Sigmoid colon (tissue), 7 donors: ENCODE measurements around the gene WNT9A. TPM values are rescaled to one million over a fixed set of nuclear protein-coding genes. Genes with fewer than 3 reads are reported as not detected.

Source experiments
- DNase-seq: peaks from one replicate; pipeline ENCODE4 v3.0.0-alpha.2; 2019
- H3K27ac ChIP-seq, 4 donors: fragments of 200-600 bp; sonication (generic); one replicate each; pipeline ENCODE4 v1.5.1; 2016 to 2019; ENCODE audit warnings: mild to moderate bottlenecking in 1 of 4
- H3K27me3 ChIP-seq, 3 donors: fragments of 200-600 bp; sonication (generic); one replicate each; pipeline ENCODE4 v1.5.1; 2019; ENCODE audit warnings: mild to moderate bottlenecking in 1 of 3
- H3K36me3 ChIP-seq, 4 donors: fragments of 200-600 bp; sonication (generic); one replicate each; pipeline ENCODE4 v1.5.1; 2016 to 2019
- H3K4me1 ChIP-seq, 4 donors: fragments of 200-600 bp; sonication (generic); one replicate each; pipeline ENCODE4 v1.5.1; 2017 to 2019
- H3K4me3 ChIP-seq, 4 donors: fragments of 200-600 bp; sonication (generic); one replicate each; pipeline ENCODE4 v1.5.1; 2017 to 2019; ENCODE audit warnings: mild to moderate bottlenecking in 2 of 4, moderate library complexity in 1 of 4
- H3K9me3 ChIP-seq, 4 donors: fragments of 200-600 bp in 3 of 4; sonication (generic) in 3 of 4; one replicate each; pipeline versions ENCODE4 v1.5.1 to v1.6.1; 2013 to 2019
- CTCF ChIP-seq, 4 experiments: fragments of 450-650 bp in 3 of 4; fragments of 200-600 bp in 1 of 4; IDR thresholded peaks; one replicate each; pipeline ENCODE4 v1.5.1; 2016 to 2019; ENCODE audit warnings: antibody characterized with exemption in 4 of 4, mild to moderate bottlenecking in 3 of 4, moderate library complexity in 2 of 4
- EP300 ChIP-seq, 4 donors: sonication (generic); formaldehyde crosslinking; IDR thresholded peaks; one replicate each; pipeline ENCODE4 v1.6.1; 2017; ENCODE audit warnings: antibody characterized with exemption in 4 of 4
- POLR2A ChIP-seq, 2 donors: fragments of 450-650 bp; IDR thresholded peaks; one replicate each; pipeline ENCODE4 v1.6.1; 2016; ENCODE audit warnings: antibody characterized with exemption in 2 of 2, mild to moderate bottlenecking in 2 of 2, moderate library complexity in 2 of 2
- POLR2AphosphoS5 ChIP-seq, 4 donors: sonication (generic); formaldehyde crosslinking; IDR thresholded peaks; one replicate each; pipeline ENCODE4 v1.6.1; 2017; ENCODE audit warnings: antibody characterized with exemption in 4 of 4
- WGBS, 2 donors: extraction: QIAGEN DNeasy Blood & Tissue Kit; methylation state at CpG; one replicate each; pipeline ENCODE4 v1.1.7; 2013; 5-methylcytosine and 5-hydroxymethylcytosine counted together
- intact Hi-C: fragments of 100-400 bp; cut with DNase I; formaldehyde crosslinking; loops from one replicate; pipeline ENCODE4 v1.15.1; 2023
- polyA plus RNA-seq, 3 donors: library from polyadenylated mRNA; stranded (reverse); fragments of 200-250 nt; gene quantifications; one replicate each; pipeline ENCODE4 v1.2.3, GENCODE V29; 2013
- total RNA-seq, 4 donors: library from RNA; depleted of rRNA; stranded (reverse); fragments of >200 nt; gene quantifications; one replicate each; pipeline ENCODE4 v1.1.0, GENCODE V29; 2016
- donor health status: healthy with polysubstance abuse.
- donor health status: Bipolar disorder and iron deficiency.
- donor health status: healthy.

WNT9A gene
- total and polyA plus RNA-seq, 7 donors, result 0.23 to 25.5 (median 6.4) TPM

DNA sequence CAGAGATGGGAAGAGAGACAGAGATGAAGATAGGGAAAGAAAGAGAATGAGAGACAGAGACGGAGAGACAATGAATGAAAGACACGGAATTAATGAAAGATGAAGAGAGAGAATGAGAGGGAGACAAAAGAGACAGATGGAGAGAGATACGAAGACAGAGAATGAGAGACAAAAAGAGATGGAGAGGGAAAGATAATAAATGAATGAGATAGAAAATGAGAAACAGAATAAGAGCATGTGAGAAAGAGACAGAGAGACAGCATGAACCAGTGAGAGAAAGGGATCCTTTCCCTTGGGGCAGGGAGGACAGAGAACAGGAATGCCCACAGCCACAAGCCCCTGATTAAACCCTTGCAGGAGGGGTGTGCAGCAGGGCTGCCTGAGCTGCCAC lies 5.3 kb upstream of the WNT9A start:
- WGBS, 2 donors, result 88 to 89% methylated on average over 3 of the region's 3 CpGs
- Histone ChIP-seq H3K27ac (no peak overlapping the region), H3K27me3 (peaks cover 0 to 25% (median 4%) of the 10 kb centered on the region in 3 donors), H3K9me3 (no peaks in the 10 kb centered on the region), H3K4me1 (peaks cover 0 to 14% (median 12%) of the 10 kb centered on the region in 4 donors), H3K4me3 (no peak overlapping the region), H3K36me3 (no peaks in the 10 kb centered on the region)
- no peak for DNase-seq
- TF ChIP-seq POLR2A (IDR thresholded peaks at IDR 0.05), result no peak
- TF ChIP-seq EP300 (IDR thresholded peaks at IDR 0.05), result no peak
- TF ChIP-seq POLR2AphosphoS5 (IDR thresholded peaks at IDR 0.05), result no peak
- TF ChIP-seq CTCF (IDR thresholded peaks at IDR 0.05), result no peak
- intact Hi-C loops, result no loop called here

- H3K27ac ChIP-seq, result no peak overlapping the region
- intact Hi-C loops, result no loop called here
- peaks cover 0 to 14% (median 12%) of the 10 kb centered on the region in 4 donors for H3K4me1 ChIP-seq
- WGBS, 2 donors, result 84 to 86% methylated on average over 18 of the region's 18 CpGs
- H3K36me3 ChIP-seq, result no peaks in the 10 kb centered on the region
- peaks cover 0 to 25% (median 4%) of the 10 kb centered on the region in 3 donors for H3K27me3 ChIP-seq
- peak; percentile 64 for DNase-seq
- H3K4me3 ChIP-seq, result no peak overlapping the region
- TF ChIP-seq POLR2A (IDR thresholded peaks at IDR 0.05) (no peak), POLR2AphosphoS5 (IDR thresholded peaks at IDR 0.05) (no peak), CTCF (IDR thresholded peaks at IDR 0.05) (no peak), EP300 (IDR thresholded peaks at IDR 0.05) (no peak)
- no peaks in the 10 kb centered on the region for H3K9me3 ChIP-seq
Observed at GRCh38 chr1:227952374-227953021, 4.8 kb upstream of the WNT9A start.

- WGBS, 2 donors, result 82 to 90% methylated on average over 9 of the region's 9 CpGs
- no peaks in the 10 kb centered on the region for H3K36me3 ChIP-seq
- TF ChIP-seq CTCF (IDR thresholded peaks at IDR 0.05), result no peak
- no peak for TF ChIP-seq POLR2A (IDR thresholded peaks at IDR 0.05)
- no peak for TF ChIP-seq POLR2AphosphoS5 (IDR thresholded peaks at IDR 0.05)
- TF ChIP-seq EP300 (IDR thresholded peaks at IDR 0.05), result no peak
- intact Hi-C loops, result no loop called here
- H3K4me3 ChIP-seq, result no peak overlapping the region
- peaks cover 0 to 25% (median 4%) of the 10 kb centered on the region in 3 donors for H3K27me3 ChIP-seq
- H3K9me3 ChIP-seq, result no peaks in the 10 kb centered on the region
- no peak overlapping the region for H3K27ac ChIP-seq
- H3K4me1 ChIP-seq, result peaks cover 0 to 20% (median 17%) of the 10 kb centered on the region in 4 donors
- peak; percentile 46 for DNase-seq
Observed at GRCh38 chr1:227951624-227952373, 4.1 kb upstream of the WNT9A start.

- intact Hi-C loops, result no loop called here
- no peaks in the 10 kb centered on the region for H3K36me3 ChIP-seq
- H3K4me1 ChIP-seq, result peaks cover 0 to 29% (median 27%) of the 10 kb centered on the region in 4 donors
- H3K27ac ChIP-seq, result no peak overlapping the region
- peaks cover 0 to 18% (median 4%) of the 10 kb centered on the region in 3 donors for H3K27me3 ChIP-seq
- TF ChIP-seq POLR2AphosphoS5 (IDR thresholded peaks at IDR 0.05) (no peak), EP300 (IDR thresholded peaks at IDR 0.05) (no peak), CTCF (IDR thresholded peaks at IDR 0.05) (no peak), POLR2A (IDR thresholded peaks at IDR 0.05) (no peak)
- peak; percentile 49 for DNase-seq
- H3K4me3 ChIP-seq, result no peak overlapping the region
- 75 to 86% methylated on average over 8 of the region's 8 CpGs for WGBS, 2 donors
- H3K9me3 ChIP-seq, result no peaks in the 10 kb centered on the region
Observed at GRCh38 chr1:227950735-227951346, 3.1 kb upstream of the WNT9A start.
